ENCODE measurements around the gene CSTA. TPM values are rescaled to one million over a fixed set of nuclear protein-coding genes. Genes with fewer than 3 reads are reported as not detected.

Gene CSTA
- total RNA-seq, 1 donor from 2014 or later, result not detected

Other genes with a start within 250 kb of the CSTA start
- gene CASR, start 141.6 kb upstream of the CSTA start, total RNA-seq, result not detected in 2 replicates
- gene MIX23, start 58.0 kb downstream of the CSTA start, total RNA-seq, result 106 and 111 TPM in 2 replicates
- gene FAM162A, start 58.9 kb downstream of the CSTA start, total RNA-seq, result 63.7 and 70.0 TPM in 2 replicates
- gene WDR5B, start 90.8 kb downstream of the CSTA start, total RNA-seq, result 4.3 and 5.6 TPM in 2 replicates
- gene KPNA1, start 189.7 kb downstream of the CSTA start, total RNA-seq, result 81.7 and 88.2 TPM in 2 replicates
- 45.0 and 47.3 TPM in 2 replicates for gene PARP9, start 239.1 kb downstream of the CSTA start, total RNA-seq
- gene DTX3L, start 239.1 kb downstream of the CSTA start, total RNA-seq, result 40.8 and 44.5 TPM in 2 replicates